Activated T-cell treated with anti-CD3 and anti-CD28 coated beads for 48 hours (primary cell): ENCODE results near the gene SLC22A13.
"Not testable (repeated sequence)": the region's sequence is repeated elsewhere in the genome, so short reads cannot be mapped to it uniquely, and the experiment has no call there.

ENCODE experiments used
- DNase-seq: peaks from one replicate; pipeline ENCODE4 v3.0.0-alpha.2; 2020; ENCODE audit warnings: low read depth

SLC22A13 gene, protein sequence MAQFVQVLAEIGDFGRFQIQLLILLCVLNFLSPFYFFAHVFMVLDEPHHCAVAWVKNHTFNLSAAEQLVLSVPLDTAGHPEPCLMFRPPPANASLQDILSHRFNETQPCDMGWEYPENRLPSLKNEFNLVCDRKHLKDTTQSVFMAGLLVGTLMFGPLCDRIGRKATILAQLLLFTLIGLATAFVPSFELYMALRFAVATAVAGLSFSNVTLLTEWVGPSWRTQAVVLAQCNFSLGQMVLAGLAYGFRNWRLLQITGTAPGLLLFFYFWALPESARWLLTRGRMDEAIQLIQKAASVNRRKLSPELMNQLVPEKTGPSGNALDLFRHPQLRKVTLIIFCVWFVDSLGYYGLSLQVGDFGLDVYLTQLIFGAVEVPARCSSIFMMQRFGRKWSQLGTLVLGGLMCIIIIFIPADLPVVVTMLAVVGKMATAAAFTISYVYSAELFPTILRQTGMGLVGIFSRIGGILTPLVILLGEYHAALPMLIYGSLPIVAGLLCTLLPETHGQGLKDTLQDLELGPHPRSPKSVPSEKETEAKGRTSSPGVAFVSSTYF

DNA sequence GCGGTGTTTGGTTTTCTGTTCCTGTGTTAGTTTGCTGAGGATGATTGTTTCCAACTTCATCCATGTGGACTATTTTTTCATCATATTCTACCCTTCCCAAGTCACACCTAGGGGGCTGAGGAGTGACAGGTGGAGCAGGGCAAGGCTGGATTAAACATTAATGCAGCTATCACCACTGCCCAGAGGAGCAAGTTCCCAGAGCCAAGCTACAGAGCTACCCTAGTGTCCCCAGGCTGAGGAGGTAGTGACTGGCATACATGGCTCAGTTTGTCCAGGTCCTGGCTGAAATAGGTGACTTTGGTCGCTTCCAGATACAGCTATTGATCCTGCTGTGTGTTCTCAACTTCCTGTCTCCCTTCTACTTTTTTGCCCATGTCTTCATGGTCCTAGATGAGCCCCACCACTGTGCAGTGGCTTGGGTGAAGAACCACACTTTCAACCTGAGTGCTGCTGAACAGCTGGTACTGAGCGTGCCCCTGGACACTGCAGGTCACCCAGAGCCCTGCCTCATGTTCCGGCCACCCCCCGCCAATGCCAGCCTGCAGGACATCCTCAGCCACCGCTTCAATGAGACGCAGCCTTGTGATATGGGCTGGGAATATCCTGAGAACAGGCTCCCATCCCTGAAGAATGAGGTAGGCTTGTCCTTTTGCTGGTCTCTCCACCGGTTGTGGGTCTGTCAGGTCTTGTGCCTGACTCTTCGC is at the start of gene SLC22A13:
TSS of gene SLC22A13 (plus strand) at position 209 of the 704 bp plus-strand sequence. CDS start at position 258, 49 bp downstream.
- DNase-seq: no peak

DNA sequence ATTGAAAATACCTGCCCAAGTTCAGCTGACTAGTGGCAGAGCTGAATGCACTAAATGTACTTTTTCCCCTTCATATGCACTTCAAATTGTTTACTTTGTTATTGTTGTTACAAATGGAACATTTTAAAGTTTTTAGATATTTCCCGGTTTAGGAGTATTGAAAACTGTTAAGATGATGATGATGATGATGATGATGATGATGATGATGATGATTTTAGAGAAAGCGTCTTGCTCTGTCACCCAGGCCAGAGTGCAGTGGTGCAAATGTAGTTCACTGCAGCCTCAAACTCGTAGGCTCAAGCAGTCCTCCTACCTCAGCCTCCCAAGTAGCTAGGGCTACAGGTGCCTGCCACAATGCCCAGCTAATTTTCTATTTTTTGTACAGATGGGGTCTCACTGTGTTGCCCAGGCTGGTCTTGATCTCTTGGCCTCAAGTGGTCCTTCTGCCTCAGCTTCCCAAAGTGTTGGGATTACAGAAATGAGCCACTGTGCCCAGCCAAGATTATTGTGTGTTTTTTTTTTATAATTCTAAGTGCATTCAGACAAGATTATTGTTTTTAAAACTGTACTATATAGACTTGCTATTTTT is 45.9 kb upstream of the SLC22A13 start:
- no peak for DNase-seq

DNA sequence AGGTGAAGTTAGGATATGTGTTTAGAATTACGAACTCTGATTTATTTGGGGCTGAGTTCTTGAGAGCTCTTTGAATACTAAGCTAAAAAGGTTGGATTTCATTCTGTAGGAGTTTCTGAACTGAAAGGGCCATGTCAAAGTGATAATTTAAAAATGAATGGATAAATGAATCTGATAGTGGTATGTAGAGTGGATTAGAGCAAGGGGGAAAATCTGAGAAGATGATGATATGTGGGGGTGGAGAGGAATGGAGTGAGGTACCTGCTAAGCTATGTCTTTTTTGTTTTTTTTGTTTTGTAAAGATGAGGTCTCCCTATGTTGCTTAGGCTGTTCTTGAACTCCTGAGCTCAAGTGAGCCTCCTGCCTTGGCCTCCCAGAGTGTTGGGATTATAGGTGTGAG is 44.6 kb upstream of the SLC22A13 start:
- DNase-seq: no peak

- no peak for DNase-seq
These were observed 43.5 kb upstream of the SLC22A13 start for GRCh38 chr3:38222032-38222634.

- no peak for DNase-seq
These were observed 41.3 kb upstream of the SLC22A13 start for GRCh38 chr3:38224357-38224756.

DNA sequence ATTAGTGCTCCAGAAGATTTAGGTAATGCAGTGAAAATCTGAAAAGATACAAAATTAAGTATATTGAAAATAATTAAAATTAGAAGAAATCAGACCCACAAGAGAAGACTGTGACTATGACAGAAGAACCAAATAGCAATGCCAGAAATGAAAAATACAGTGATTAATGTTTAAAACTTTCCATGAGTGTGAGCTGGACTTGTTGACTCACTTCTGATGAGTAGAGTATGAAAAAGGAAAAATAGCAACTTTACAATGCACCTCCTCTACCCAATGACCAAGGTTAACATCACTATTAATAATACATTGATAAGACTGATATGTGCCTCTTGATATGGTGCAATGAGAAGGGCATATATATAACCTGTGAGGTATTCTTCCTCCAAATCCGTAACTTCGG is 39.3 kb upstream of the SLC22A13 start:
- DNase-seq: no peak

GRCh38 chr3:38227989-38228388 is 37.6 kb upstream of the SLC22A13 start:
- DNase-seq: no peak

DNA sequence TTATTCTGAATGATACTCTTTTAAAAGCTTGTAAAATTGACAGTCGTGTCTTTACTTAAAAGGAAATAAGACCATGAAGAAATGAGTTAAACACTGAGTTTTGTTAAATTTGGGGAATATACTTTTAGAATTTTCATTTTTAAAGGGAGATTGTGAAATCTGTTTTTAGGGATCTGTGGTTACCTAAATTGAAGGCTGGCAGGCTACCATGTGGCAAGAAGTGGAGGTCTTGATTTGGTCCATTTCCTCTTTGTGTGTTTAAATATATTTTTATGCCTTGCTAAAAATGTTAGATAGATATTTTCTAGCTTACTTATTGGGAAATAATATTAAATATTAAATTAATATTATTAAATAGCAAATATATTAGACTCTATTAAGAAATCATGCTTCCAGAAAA is 36.6 kb upstream of the SLC22A13 start:
- no peak for DNase-seq

DNA sequence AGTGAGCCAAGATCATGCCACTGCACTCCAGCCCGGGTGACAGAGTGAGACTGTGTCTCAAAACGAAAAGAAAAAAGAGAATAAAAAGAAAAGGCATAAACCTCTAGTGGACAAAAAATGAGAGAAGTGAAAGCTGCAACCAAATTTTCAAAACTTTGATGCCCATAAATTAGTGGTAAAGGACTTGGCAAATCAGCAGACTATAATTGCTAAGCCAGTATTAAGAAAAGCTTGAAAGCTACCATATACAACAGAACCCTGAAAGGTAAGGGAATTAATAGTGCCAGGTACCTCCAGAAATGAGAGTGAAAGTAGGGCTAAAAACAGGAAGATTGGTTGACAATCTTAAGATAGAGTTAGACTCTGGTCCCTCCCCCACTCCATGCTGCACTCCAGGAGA is 32.9 kb upstream of the SLC22A13 start:
- no peak for DNase-seq

- no peak for DNase-seq
These were observed 30.1 kb upstream of the SLC22A13 start for GRCh38 chr3:38235466-38235865.

GRCh38 chr3:38238416-38239008 is 27.1 kb upstream of the SLC22A13 start:
- DNase-seq: no peak

DNA sequence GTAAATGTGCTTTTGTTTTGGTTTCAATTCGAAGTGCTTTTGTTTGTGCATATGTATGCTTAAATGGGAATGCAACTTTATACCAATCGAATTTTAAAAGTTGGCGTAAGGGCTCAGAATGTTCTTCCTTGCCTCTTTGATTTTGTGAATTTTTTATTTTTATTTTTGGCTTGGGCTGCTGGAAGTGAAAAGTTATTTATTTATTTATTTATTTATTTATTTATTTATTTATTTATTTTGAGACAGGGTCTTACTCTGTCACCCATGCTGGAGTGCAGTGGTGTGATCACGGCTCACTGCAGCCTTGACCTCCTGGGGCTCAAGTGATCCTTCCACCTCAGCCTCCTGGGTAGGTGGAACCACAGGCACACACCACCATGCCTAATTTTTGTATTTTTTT is 22.8 kb upstream of the SLC22A13 start:
- DNase-seq: not testable (repeated sequence)

GRCh38 chr3:38245930-38246329 is 19.7 kb upstream of the SLC22A13 start:
- DNase-seq: no peak

DNA sequence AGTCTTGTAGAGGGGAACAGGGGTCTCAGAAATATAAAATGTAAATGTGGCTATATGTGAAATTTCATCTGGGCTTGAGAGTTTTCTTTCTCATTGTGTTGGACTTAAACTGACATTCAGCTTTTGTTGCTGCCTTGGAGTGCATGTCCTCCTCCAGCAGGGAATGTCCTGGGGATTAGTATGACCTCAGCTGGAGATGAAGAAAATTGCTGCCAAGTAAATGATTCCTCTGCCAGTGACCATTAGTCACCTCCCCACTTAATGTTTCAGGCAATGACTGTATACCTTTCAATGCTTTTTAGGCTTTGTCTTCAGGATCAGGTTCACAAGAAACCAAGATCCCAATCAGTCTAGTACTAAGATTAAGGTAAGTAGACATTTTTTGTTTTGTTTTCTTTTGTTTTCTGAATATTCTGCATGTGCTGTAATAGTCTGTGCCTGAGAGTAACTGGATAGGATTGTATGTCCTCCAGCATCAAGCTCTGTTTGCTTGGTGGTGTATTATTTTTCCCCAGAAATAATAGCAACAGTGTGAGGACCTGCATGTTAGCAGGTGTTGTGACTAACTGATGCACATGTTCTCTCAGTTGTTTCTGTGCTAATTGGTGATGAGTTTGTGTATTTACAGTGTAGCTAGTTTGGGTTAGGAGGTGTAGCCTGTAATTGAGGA is 18.1 kb upstream of the SLC22A13 start:
- no peak for DNase-seq

- no peak for DNase-seq
These were observed 15.4 kb upstream of the SLC22A13 start for GRCh38 chr3:38250198-38250597.

DNA sequence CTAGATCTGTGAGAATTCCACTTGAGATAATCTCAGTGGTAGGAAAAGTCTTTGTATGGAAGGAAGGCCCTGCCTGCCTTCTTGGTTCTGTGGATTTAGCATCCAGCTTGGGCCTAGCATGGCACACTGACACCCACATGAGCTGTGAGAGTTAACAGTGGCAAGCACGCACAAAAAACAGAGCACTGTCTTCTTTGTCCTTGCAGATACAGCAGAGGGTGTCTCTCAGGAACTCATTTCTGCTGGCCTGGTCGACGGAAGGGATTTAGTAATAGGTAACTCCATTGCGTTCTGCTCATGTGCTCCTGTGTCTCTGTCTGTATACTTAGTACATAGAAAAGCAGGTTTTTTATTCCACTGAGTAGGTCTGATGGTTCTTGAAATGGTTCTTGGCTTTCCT is 14.4 kb upstream of the SLC22A13 start:
- DNase-seq: no peak

DNA sequence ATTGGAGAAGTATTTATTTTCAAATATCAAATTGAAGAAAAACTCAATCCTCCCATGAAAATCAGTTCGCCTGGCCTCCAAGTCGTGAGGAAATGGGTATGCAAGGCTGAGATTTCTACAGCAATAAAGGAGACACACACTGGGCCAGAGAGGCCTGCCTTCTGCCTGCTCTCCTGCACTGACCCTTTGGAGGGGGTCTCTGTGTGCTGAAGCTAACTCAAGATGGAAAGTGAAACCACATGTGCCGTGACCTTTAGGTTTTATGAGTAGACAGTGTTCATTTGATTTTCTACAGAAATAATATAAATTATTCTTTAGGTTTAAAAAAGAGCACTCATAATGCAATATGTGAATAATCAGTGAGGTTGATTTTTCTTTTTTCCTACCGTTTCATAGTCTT is 11.9 kb upstream of the SLC22A13 start:
- no peak for DNase-seq

- DNase-seq: no peak
These were observed 10.7 kb upstream of the SLC22A13 start for GRCh38 chr3:38254872-38255271.

DNA sequence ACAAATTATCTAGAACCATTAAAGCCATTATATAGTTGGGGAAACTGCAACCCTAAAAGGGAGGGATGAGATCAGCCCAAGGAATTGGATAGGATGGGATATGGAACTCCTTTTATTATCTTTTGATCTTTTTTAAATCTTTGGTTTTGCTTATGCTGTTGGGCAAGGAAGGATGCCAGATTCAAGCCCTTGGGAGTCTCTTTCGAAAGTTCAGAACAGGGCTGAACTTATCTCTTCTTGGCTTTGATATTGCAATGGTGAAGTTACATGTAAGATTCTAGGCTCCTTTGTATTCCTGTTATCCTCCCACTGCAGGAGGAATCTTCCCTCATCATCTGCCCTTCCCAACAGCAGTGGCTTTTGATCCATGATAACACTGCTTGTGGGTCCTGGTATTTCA is 10.0 kb upstream of the SLC22A13 start:
- no peak for DNase-seq

GRCh38 chr3:38257583-38257982 is 8.0 kb upstream of the SLC22A13 start:
- no peak for DNase-seq

DNA sequence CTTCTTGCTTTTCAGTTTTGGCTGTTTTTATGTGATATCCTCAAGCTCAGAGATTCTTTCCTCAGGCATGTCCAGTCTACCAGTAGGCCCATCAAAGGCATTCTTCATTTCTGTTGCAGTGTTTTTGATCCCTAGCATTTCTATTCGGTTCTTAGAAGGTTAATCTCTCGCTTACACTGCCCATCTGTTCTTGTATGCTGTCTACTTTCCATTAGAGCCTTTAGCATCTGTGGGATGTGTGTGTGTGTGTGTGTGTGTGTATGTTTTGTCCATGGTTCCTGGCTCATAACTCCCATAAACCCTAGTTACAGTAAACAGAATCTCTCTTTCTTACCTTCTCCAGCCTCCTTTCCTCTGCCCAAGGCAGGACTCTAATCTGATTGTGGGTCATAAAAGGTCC is 5.1 kb upstream of the SLC22A13 start:
- no peak for DNase-seq
